PFSK-1 (cell line): ENCODE data around the gene MBOAT2.

Source experiments
- FOXP2 ChIP-seq: optimal IDR thresholded peaks from 2 replicates; pipeline ENCODE3; 2011; ENCODE audit warnings: borderline replicate concordance, control low read depth, inconsistent platforms; ENCODE audit not compliant: insufficient read depth; ENCODE audit errors: extremely low read length, extremely low read depth
- POLR2AphosphoS5 ChIP-seq: IDR thresholded peaks from 2 replicates; pipeline ENCODE4 v1.6.1; 2012; ENCODE audit warnings: low read depth, mild to moderate bottlenecking, control low read depth, low read length, moderate library complexity
- SIN3A ChIP-seq: IDR thresholded peaks from 2 replicates; pipeline ENCODE4 v1.6.1; 2012; ENCODE audit warnings: mild to moderate bottlenecking, low read length, moderate library complexity, borderline replicate concordance; ENCODE audit not compliant: insufficient read depth
- TAF1 ChIP-seq: IDR thresholded peaks from 2 replicates; pipeline ENCODE4 v1.6.1; 2012; ENCODE audit warnings: low read length, control low read depth, borderline replicate concordance; ENCODE audit not compliant: insufficient read depth
- TF ChIP-seq, protein P1 (sequence below), 2 experiments: IDR thresholded peaks; 2 replicates each; pipeline versions ENCODE4 v1.6.1 to v1.8.0; 2011 to 2012; ENCODE audit warnings: low read depth in 2 of 2, low read length in 2 of 2, control low read depth in 1 of 2, inconsistent platforms in 1 of 2, mild to moderate bottlenecking in 1 of 2, moderate library complexity in 1 of 2; ENCODE audit not compliant: insufficient read depth in 1 of 2

Gene MBOAT2

DNA sequence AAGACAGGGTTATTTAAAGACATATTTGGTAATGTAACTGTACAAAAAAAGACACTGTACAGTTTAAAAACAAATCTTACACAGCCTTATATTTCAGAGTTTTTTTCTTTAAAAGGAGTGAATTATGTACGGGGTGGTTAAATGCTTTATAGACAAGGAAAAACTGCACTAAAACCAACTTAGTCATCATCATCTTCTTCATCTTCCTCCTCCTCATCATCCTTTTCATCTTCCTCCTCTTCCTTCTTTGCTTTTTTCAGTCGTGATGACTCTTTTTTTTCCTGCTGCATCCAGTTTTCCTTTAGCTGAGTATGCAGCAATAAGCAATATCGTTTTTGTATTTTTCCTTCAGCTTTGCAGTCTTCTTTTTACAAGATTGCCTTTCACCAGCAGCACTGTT is 14.6 kb upstream of the MBOAT2 start:
- no peak for TF ChIP-seq TAF1
- TF ChIP-seq POLR2AphosphoS5: no peak
- TF ChIP-seq, protein P1, sequence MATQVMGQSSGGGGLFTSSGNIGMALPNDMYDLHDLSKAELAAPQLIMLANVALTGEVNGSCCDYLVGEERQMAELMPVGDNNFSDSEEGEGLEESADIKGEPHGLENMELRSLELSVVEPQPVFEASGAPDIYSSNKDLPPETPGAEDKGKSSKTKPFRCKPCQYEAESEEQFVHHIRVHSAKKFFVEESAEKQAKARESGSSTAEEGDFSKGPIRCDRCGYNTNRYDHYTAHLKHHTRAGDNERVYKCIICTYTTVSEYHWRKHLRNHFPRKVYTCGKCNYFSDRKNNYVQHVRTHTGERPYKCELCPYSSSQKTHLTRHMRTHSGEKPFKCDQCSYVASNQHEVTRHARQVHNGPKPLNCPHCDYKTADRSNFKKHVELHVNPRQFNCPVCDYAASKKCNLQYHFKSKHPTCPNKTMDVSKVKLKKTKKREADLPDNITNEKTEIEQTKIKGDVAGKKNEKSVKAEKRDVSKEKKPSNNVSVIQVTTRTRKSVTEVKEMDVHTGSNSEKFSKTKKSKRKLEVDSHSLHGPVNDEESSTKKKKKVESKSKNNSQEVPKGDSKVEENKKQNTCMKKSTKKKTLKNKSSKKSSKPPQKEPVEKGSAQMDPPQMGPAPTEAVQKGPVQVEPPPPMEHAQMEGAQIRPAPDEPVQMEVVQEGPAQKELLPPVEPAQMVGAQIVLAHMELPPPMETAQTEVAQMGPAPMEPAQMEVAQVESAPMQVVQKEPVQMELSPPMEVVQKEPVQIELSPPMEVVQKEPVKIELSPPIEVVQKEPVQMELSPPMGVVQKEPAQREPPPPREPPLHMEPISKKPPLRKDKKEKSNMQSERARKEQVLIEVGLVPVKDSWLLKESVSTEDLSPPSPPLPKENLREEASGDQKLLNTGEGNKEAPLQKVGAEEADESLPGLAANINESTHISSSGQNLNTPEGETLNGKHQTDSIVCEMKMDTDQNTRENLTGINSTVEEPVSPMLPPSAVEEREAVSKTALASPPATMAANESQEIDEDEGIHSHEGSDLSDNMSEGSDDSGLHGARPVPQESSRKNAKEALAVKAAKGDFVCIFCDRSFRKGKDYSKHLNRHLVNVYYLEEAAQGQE (IDR thresholded peaks at IDR 0.05; ENCODE audit: insufficient read depth in 1 of 2, low read depth in 2 of 2, low read length in 2 of 2): no peak
- no peak for TF ChIP-seq FOXP2
- TF ChIP-seq SIN3A: no peak

DNA sequence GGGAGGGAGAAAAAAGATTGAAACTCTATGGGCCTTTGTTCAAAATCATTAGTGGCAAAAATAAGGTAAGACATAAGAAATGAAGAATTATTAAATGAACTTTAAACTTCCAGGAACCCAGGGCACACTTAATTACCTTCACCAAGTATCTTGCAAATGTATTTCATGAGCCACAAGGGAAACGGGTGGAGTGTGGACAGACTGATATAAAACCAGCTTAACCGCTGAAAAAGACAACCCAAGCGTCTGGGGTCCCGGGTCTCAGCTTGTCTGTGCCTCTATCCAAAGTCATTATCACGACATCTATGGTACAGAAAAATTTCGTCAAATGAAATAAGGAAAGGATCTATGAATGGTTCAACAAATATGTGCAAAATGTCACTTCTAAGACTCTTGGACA is 13.9 kb upstream of the MBOAT2 start:
- TF ChIP-seq SIN3A: no peak
- TF ChIP-seq FOXP2: no peak
- TF ChIP-seq, protein P1 (IDR thresholded peaks at IDR 0.05; ENCODE audit: insufficient read depth in 1 of 2, low read depth in 2 of 2, low read length in 2 of 2): no peak
- no peak for TF ChIP-seq POLR2AphosphoS5
- no peak for TF ChIP-seq TAF1

DNA sequence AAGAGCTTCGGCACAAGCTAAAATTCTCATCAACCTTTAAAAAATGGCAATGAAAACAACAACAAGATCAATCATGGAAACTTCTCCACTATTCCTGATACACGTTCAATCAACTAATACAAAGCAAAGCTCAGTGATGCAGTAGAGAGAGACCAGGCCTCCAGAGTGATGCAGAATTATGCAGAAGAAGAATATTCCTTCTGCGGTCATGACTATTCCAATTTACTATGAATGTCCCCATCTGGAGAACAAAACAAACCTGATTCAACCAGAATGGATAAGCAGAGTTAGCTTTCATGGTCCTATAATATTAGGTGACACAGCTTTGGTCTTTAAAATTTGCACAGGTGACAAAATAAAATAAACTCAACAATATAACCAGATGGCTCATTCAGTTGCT is 12.5 kb upstream of the MBOAT2 start:
- TF ChIP-seq, protein P1 (IDR thresholded peaks at IDR 0.05; ENCODE audit: insufficient read depth in 1 of 2, low read depth in 2 of 2, low read length in 2 of 2): no peak
- TF ChIP-seq SIN3A (no peak), POLR2AphosphoS5 (no peak), FOXP2 (no peak)

DNA sequence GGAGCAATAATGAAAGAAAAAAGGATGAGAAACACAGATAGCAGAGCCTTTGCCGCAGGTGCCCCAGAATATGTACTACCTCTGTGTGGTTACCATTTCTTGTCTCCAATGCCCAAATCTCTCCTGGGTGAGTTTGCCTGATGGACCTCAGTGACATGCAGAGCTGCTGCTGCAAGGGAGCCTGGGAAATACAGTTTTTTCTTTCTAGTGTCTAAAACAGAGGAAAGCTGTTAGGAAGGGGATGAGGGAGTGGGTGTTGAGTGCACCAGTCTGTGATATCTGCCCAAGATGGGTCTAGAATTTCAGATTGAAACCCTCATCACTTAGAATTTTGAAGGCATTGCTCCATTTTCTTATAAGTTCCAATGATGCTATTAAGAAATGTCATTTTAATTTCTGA is 9.9 kb upstream of the MBOAT2 start:
- TF ChIP-seq, protein P1 (IDR thresholded peaks at IDR 0.05; ENCODE audit: insufficient read depth in 1 of 2, low read depth in 2 of 2, low read length in 2 of 2): no peak
- TF ChIP-seq POLR2AphosphoS5: no peak

DNA sequence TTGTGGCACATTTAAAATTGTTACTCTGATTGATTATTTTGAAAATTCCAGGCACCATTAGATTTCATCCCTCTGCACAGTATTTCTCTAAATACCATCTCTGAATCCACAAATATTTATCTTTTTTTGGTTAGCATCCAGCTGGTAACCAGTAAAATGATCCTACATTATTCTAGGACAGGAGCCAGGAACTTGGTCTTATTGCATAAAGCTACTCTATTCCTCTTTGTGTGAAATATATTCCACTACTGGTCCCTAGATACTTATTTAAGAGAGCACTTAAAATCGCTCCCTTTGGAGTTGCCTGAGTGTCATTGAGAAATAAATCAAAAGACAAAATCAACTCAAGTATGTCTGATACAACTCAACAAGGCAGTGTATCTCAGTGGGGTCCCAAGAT is 7.4 kb upstream of the MBOAT2 start:
- TF ChIP-seq, protein P1 (IDR thresholded peaks at IDR 0.05; ENCODE audit: insufficient read depth in 1 of 2, low read depth in 2 of 2, low read length in 2 of 2): no peak
- TF ChIP-seq SIN3A (no peak), TAF1 (no peak), FOXP2 (no peak), POLR2AphosphoS5 (no peak)
